GM18502 (cell line): ENCODE measurements around the gene MMP11.
A peak's percentile ranks its signal among the peaks of the same experiment; 100 is the strongest.

Source experiments
- ATAC-seq: cut with Tn5 transposase; IDR thresholded peaks from one replicate; pipeline ENCODE4 v1.9.1; 2021; ENCODE audit warnings: mild to moderate bottlenecking; ENCODE audit not compliant: unreplicated experiment, poor library complexity

MMP11 gene

DNA sequence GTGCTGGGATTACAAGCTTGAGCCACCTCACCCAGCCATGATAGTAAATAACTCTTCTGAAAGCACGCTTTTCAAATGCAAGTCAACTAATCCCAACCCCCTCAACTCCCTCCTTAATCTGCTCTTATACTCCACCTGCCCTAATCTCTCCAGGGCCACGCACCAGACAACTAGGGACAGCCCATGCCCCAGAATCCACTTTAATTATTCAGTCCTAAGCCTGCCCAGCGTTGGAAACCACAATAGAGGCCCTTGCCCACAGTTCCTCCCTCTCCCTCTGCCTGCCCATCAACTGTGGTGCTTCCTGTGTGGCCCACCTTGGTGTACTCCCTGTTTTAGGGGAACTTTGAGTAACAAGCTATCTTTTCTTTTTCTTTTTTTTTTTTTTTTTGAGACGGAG, 15.8 kb upstream of the MMP11 start:
- ATAC-seq, result no peak

DNA sequence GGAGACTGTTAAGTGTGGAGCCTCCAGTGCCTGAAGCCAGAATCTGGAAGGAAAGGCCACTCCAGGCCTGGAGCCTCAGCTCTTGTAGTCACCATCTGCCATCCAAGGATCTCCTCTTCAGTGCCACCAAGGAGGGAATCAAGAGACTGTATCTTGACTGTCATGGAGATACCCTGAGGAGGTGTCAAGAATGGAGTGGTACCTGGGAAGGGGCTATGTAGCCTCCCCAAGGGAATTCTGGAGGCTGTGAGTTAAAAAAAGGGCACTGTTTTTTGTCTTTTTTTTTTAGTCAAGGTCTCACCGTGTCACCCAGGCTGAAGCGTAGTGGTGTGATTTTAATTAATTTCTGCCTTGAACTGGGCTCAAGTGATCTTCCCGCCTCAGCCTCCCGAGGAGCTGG, 13.1 kb upstream of the MMP11 start:
- no peak for ATAC-seq

- no peak for ATAC-seq
Observed at GRCh38 chr22:23760056-23760455, 12.6 kb upstream of the MMP11 start.

- ATAC-seq, result no peak
Observed at GRCh38 chr22:23762842-23763578, 9.6 kb upstream of the MMP11 start, which contains the start of gene C22orf15. TSS of gene C22orf15 (plus strand) at chr22:23762990. CDS start at chr22:23763307, 317 bp downstream.

GRCh38 chr22:23763579-23763945, 9.1 kb upstream of the MMP11 start:
- no peak for ATAC-seq

- no peak for ATAC-seq
Observed at GRCh38 chr22:23763954-23764353, 8.7 kb upstream of the MMP11 start.

GRCh38 chr22:23764899-23765881, 7.5 kb upstream of the MMP11 start:
- no peak for ATAC-seq

DNA sequence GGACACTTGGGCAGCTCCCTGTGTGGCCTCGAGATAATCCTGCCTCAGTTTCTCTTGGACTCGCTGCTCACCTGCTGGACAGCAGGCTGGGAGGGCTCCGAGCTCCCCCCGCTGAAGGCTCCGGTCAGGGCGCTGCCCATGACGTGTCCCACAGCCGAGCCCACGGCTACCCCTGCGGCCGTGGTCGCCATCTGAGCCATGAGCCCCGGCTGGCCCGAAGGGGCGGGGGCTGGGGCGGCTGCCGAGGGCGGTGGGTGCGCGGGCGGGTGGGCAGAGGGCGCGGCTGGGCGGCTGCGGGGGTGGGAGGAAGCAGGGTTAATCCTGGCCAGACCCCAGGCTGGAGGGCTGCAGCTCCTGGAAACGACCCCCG, 5.4 kb upstream of the MMP11 start:
- ATAC-seq, result no peak

- ATAC-seq, result peak; percentile 46
Observed at GRCh38 chr22:23767673-23768548, 4.7 kb upstream of the MMP11 start, which contains the start of gene CHCHD10. TSS of gene CHCHD10 (minus strand) at chr22:23767972. CDS start at chr22:23767874, 98 bp downstream.

- ATAC-seq, result no peak
Observed at GRCh38 chr22:23769321-23769965, 3.2 kb upstream of the MMP11 start.

DNA sequence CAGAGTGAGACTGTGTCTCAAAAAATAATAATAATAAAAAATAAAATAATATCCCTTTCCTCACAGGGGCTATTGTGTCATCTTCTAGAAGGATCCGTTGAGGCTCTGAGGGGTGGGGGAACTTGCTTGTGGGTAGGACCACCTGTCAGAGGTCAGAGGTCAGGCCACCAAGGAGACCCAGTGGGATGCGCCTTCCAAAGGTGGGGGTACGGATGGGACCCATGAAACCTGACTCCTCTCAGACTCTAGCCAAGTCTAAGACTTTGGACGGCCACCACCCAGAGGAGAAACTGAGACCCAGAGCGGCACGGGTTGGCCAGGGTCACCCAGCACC, 367 bp upstream of the MMP11 start:
- ATAC-seq, result no peak

DNA sequence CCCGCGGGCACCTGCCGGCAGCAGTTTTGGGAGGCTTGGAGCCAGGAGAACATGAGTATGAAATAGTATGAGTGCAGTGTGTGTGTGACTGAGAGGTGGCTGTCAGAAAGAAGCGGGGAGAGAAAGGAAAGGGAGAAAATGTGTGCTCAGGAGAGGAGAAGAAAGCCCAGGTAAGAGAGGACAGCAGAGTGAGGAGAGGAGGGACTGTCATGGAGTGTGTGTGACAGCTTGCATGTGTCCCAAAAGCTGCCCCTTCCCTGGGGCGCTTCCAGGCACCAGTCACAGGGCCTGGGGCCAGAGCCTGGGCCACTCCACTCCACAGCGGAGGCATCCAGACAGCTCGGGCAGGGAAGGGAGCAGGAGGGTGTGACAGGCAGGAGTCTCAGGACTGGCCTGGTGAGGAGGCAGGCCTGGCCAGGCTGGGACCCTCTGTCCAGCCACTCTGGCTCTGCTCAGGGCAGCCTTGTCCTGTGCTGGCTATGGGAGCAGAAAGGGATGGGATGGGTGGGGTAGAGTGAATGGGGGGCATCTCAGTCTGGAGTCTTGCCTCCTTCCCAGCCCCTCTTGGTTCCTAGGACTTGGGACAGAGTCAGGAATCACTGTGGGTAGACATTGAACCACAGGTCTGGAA, 949 bp downstream of the MMP11 start:
- ATAC-seq, result no peak

DNA sequence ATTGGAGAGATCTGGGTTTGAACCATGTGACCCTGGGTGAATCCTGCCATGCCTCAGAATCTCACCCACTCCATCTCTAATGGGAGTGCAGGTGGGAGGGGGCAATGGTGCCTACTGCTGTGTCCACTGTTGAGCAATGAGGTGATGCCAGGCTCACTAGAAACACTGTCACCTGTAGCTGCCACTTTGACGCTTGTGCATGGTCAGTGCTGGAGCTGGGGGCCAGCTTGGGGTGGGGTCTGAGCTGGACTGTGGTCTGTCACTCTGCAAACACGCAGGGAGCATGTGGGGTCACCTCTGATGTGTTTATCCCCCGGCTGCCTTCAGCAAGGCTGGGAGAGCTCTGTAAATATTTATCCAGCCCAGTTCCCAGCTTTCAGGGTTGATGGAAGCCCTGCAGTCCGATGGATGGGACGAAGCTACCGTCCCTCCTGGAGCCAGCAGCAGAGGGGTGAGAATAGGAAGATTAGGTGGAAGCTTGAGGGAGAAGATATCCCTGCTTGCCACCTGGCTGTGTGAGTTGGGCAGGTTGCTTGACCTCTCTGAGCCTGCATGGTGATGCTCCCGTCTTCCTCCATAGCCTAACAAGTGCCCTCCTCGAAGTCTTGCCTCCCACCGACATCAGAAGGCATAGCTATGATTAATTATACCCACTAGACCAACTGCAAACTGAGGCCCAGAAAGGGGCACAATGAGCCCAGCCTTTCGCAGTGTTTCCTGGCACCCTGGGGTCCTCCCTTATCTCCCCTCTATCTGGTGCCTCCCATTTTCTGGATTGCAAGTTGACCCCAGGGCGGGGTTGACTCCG, 1.7 kb downstream of the MMP11 start:
- no peak for ATAC-seq

DNA sequence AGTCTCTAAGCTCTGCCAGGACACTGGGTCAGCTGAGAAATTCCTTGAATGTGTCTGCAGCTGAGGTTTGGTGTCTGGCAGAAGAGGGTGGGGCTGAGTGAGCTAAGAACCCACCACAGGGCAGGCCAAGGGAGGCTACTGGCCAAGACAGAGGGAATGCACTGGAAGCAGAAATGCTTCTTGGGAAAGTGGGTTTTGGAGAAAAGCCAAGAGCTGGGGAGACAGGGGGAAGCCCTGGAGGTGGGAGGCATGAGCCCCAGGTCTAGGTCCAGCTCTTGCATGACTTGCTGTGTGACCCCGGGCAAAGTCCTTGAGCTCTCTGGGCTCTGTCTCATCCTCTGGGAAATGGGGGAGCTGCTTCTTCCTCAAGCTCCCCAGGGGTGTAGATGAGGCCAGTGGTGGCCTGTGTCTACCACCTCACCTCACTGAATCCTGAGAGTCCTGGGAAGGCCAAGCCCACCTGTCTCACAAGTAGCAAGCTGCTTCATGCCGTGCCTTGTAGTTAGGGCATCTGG, 2.3 kb downstream of the MMP11 start:
- no peak for ATAC-seq

- no peak for ATAC-seq
Observed at GRCh38 chr22:23775779-23776375, 3.2 kb downstream of the MMP11 start.

DNA sequence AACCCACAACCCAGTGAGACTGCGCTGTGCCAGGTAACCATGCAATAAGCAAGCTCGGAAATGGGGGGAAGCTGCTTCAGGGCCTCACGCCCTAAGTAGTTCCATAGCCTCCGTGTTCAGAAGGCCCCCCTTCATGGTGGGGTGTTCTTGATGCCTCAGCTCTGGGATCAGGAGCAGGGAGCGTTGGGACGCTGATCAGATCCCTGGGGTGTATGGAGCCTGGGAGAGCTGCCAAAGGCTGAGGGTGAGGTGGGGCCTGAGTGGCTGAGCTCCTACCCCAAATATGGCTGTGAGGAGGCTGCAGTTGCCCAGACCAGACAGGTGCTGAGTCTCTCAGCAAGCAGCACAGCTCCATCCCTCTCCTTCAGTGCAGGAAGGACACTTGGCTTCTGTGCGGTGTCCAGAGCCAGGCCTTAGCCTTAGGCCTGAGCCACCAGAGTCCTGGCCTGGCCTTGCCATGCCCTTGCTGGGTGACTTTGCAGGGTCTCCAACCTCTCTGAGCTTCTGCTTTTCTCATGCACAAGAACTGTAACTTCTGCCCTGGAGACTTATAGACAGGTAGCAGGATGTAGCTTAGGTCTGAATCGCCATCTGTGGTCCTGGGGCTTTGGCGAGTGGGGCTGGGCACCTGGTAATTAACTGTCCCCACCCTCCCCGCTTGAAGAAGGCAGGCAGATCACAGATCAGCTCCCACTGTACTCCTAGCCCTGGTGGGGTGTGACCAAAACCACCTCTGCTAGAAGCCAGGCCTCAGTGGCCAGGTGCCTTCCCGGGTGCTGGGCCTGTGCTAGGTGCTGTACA, 5.3 kb downstream of the MMP11 start:
- no peak for ATAC-seq

DNA sequence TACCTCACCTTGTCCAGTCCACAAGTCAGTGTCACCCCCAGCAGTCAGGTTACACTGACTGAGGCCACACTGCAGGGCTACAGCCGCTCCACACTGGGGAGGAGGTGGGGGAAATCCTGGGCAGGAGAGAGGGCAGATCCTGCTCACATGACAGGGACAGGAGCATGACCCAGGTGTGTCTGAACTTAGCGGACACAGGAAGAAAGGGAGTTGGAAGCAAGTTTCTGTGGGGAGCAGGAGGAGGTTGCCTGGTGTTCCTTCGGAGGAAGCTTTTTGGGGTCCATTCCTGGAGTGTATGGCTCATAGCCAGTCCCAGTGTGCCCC, 5.9 kb downstream of the MMP11 start:
- no peak for ATAC-seq

GRCh38 chr22:23779083-23779482, 6.4 kb downstream of the MMP11 start:
- no peak for ATAC-seq
